ENCODE data around the gene NFIB. TPM values are rescaled to one million over a fixed set of nuclear protein-coding genes. Genes with fewer than 3 reads are reported as not detected.

Gene NFIB
- total RNA-seq, 1 experiment from 2014 or later = 35.1 TPM

- Histone ChIP-seq H4K20me1 (ENCODE audit: insufficient read depth) (no peaks in the 10 kb centered on the region), H3F3A (ENCODE audit: insufficient read depth, low read depth) (no peaks in the 10 kb centered on the region; the same call in 1 of the 2 replicates), H3K4me2 (no peak overlapping the region), H2AFZ (no peak overlapping the region), H3K4me1 (replicated peaks; ENCODE audit: insufficient read depth) (no peaks in the 10 kb centered on the region), H3K36me3 (ENCODE audit: low read depth) (no peaks in the 10 kb centered on the region), H3K9me2 (ENCODE audit: insufficient read depth) (no peaks in the 10 kb centered on the region), H3K27me3 (ENCODE audit: insufficient read depth, low read depth) (no peaks in the 10 kb centered on the region), H3K4me3 (no peak overlapping the region), H3K9me3 (ENCODE audit: insufficient read depth, low read depth) (no peaks in the 10 kb centered on the region), H3K27ac (no peak overlapping the region), H3K79me2 (ENCODE audit: low read depth) (peaks cover 82% of the 10 kb centered on the region)
- BruUV-seq (replicated peaks) = no TSS peak
- CTCF ChIA-PET = no interaction called here
- TF ChIP-seq EZH2 (IDR thresholded peaks at IDR 0.05; ENCODE audit: low read depth) = no peak
- no peak for TF ChIP-seq CTCF (conservative IDR thresholded peaks at IDR 0.05)
- intact Hi-C loops (cut with micrococcal nuclease; ENCODE audit: unreplicated experiment) = no loop called here
- DNase-seq = no peak
- POLR2A ChIA-PET (ENCODE audit: unreplicated experiment) = no interaction called here
Measured at GRCh38 chr9:14300588-14300987, 13.4 kb downstream of the NFIB start.

GRCh38 chr9:14300040-14300439, 13.9 kb downstream of the NFIB start:
- H3K4me1 ChIP-seq (replicated peaks; ENCODE audit: insufficient read depth) = no peaks in the 10 kb centered on the region
- H3K79me2 ChIP-seq (ENCODE audit: low read depth) = peaks cover 77% of the 10 kb centered on the region
- no peaks in the 10 kb centered on the region for H4K20me1 ChIP-seq (ENCODE audit: insufficient read depth)
- BruUV-seq (replicated peaks) = no TSS peak
- H3F3A ChIP-seq (ENCODE audit: insufficient read depth, low read depth) = no peaks in the 10 kb centered on the region; the same call in 1 of the 2 replicates
- TF ChIP-seq EZH2 (IDR thresholded peaks at IDR 0.05; ENCODE audit: low read depth) (no peak), CTCF (conservative IDR thresholded peaks at IDR 0.05) (no peak)
- CTCF ChIA-PET = no interaction called here
- H3K4me3 ChIP-seq = no peak overlapping the region
- H2AFZ ChIP-seq = no peak overlapping the region
- no peaks in the 10 kb centered on the region for H3K9me3 ChIP-seq (ENCODE audit: insufficient read depth, low read depth)
- H3K4me2 ChIP-seq = no peak overlapping the region
- DNase-seq = no peak
- POLR2A ChIA-PET (ENCODE audit: unreplicated experiment) = no interaction called here
- no peak overlapping the region for H3K27ac ChIP-seq
- H3K27me3 ChIP-seq (ENCODE audit: insufficient read depth, low read depth) = no peaks in the 10 kb centered on the region
- intact Hi-C loops (cut with micrococcal nuclease; ENCODE audit: unreplicated experiment) = no loop called here
- H3K9me2 ChIP-seq (ENCODE audit: insufficient read depth) = no peaks in the 10 kb centered on the region
- no peaks in the 10 kb centered on the region for H3K36me3 ChIP-seq (ENCODE audit: low read depth)

GRCh38 chr9:14298601-14299022, 15.3 kb downstream of the NFIB start:
- DNase-seq = no peak
- H3K36me3 ChIP-seq (ENCODE audit: low read depth) = no peaks in the 10 kb centered on the region
- no peaks in the 10 kb centered on the region for H3K27me3 ChIP-seq (ENCODE audit: insufficient read depth, low read depth)
- H3K4me2 ChIP-seq = no peak overlapping the region
- TF ChIP-seq EZH2 (IDR thresholded peaks at IDR 0.05; ENCODE audit: low read depth) (no peak), CTCF (conservative IDR thresholded peaks at IDR 0.05) (no peak)
- no peak overlapping the region for H3K27ac ChIP-seq
- no peaks in the 10 kb centered on the region for H3K4me1 ChIP-seq (replicated peaks; ENCODE audit: insufficient read depth)
- H3F3A ChIP-seq (ENCODE audit: insufficient read depth, low read depth) = no peaks in the 10 kb centered on the region
- no peak overlapping the region for H2AFZ ChIP-seq
- no peaks in the 10 kb centered on the region for H3K9me3 ChIP-seq (ENCODE audit: insufficient read depth, low read depth)
- H3K4me3 ChIP-seq = no peak overlapping the region
- peaks cover 76% of the 10 kb centered on the region for H3K79me2 ChIP-seq (ENCODE audit: low read depth)
- intact Hi-C loops (cut with micrococcal nuclease; ENCODE audit: unreplicated experiment) = no loop called here
- POLR2A ChIA-PET (ENCODE audit: unreplicated experiment) = interaction anchor here (0.6 kb wide), 1 partner anchor 65 kb away, joined by 3 read pairs; no protein-coding TSS in a partner anchor
- CTCF ChIA-PET = no interaction called here
- no TSS peak for BruUV-seq (replicated peaks)
- no peaks in the 10 kb centered on the region for H4K20me1 ChIP-seq (ENCODE audit: insufficient read depth)
- no peaks in the 10 kb centered on the region for H3K9me2 ChIP-seq (ENCODE audit: insufficient read depth)

All from PC-9 (cell line).